Ovary (tissue), 3 donors: ENCODE data around the gene CRLF1.

ENCODE experiments used
- POLR2A ChIP-seq: fragments of 450-650 bp; IDR thresholded peaks from one replicate; pipeline ENCODE4 v1.6.1; 2017; ENCODE audit warnings: antibody characterized with exemption, mild to moderate bottlenecking, moderate library complexity
- TF ChIP-seq, protein P1 (sequence below), 3 donors: fragments of 450-650 bp in 2 of 3; fragments of 200-600 bp in 1 of 3; IDR thresholded peaks; one replicate each; pipeline versions ENCODE4 v1.5.1 to v1.8.0; 2016 to 2022; ENCODE audit warnings: antibody characterized with exemption in 3 of 3, mild to moderate bottlenecking in 1 of 3
- donor health status: DM: no; HTN: no; CAD: no.

DNA sequence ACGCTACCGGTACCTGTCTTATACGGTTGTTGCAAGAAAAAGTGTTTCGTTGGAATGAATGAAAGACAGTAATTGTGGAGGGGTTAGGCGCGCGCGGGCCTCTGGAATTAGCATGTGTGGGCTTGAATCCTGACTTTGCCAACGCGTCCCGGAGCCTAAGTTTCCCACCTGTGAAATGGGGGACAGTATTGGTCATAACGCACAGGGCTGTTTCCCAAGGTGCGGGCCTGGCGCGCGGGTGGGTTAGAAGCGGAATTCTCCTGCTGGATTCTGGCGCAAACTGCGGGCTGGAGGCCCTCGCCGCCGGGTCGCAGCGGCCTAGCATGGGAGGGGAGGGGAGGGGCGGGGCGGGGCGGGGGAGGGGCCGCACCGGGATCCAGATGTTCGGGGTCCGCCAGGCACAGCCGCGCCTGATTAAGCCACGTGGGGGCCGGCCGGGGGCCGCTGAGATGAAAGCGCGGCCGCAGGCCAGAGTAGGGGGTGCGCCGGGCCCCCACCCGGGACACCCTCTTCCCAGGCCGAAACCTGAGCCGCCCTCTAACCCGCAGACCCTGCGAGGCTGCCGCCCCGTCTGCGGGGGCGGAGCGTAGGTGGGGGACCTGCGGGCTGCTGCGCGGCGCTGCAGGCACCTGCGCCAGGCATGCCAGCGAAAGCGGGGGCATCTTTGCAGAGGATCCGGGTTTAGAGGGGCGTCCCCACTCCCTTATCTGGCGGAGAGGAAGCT, 4.9 kb upstream of the CRLF1 start:
- TF ChIP-seq, protein P1, sequence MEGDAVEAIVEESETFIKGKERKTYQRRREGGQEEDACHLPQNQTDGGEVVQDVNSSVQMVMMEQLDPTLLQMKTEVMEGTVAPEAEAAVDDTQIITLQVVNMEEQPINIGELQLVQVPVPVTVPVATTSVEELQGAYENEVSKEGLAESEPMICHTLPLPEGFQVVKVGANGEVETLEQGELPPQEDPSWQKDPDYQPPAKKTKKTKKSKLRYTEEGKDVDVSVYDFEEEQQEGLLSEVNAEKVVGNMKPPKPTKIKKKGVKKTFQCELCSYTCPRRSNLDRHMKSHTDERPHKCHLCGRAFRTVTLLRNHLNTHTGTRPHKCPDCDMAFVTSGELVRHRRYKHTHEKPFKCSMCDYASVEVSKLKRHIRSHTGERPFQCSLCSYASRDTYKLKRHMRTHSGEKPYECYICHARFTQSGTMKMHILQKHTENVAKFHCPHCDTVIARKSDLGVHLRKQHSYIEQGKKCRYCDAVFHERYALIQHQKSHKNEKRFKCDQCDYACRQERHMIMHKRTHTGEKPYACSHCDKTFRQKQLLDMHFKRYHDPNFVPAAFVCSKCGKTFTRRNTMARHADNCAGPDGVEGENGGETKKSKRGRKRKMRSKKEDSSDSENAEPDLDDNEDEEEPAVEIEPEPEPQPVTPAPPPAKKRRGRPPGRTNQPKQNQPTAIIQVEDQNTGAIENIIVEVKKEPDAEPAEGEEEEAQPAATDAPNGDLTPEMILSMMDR (IDR thresholded peaks at IDR 0.05) = no peak
- TF ChIP-seq POLR2A = no peak
